GM12874 (cell line): Measurements from ENCODE around the gene PHB1.

Experiments
- CTCF ChIP-seq: IDR thresholded peaks from 2 replicates; pipeline ENCODE4 v1.5.1; 2011; ENCODE audit warnings: low read depth, mild to moderate bottlenecking, control low read depth, low read length, moderate library complexity; ENCODE audit not compliant: insufficient read depth

PHB1 gene

DNA sequence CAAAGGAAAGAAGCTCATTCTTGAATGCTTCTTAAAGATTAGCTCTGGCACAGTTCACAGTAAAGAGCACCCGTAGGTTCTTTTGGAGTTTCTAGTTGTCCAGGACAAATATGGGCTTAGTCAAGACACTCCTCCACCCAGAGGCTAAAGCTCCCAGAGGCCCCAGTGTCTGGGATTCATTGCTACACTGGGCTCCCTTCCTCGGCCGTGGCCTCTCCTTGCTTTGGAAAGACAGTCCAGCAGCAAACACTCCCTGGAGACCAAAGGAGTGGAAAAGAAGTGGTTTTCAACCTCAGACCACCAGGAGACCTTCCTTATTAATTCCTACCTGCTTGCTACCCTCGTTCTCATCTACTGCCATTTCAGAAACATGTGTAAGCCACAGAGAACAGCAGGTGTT is 17.1 kb downstream of the PHB1 start:
- TF ChIP-seq CTCF, result no peak

DNA sequence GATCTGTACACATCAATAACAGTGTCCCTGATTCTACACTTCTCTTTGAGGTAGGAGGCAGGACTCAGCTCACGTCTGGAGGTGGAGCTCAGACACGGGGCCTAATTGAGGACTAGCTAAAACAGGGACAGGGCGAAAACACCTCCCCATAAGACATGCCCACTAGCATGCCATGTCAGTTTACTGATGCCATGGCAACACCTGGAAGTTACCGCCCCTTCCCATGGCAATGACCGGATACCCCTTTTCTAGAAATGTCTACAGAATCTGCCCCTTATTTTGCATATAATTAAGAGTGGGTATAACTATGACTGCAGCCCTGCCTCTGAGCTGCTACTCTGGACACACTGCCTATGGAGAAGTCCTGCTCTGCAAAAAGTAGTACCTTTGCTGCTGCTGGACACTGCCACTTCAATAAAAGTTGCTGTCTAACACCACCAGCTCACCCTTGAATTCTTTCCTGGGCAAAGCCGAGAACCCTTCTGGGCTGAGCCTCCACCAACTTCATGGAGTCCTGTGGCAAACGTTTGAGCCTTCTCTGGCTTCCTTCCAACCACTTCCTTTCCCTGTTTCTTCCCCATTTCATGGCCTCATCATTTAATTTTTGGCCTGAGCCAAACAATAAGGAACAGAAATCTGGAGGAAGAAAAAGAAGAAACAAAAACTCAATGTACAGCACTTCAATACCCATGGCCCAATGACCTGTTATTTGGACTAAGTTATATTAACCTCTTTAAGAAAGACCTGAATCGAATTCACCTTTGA is 21.0 kb downstream of the PHB1 start:
- no peak for TF ChIP-seq CTCF

- no peak for TF ChIP-seq CTCF
Measured at GRCh38 chr17:49390548-49391324, 23.9 kb downstream of the PHB1 start.

DNA sequence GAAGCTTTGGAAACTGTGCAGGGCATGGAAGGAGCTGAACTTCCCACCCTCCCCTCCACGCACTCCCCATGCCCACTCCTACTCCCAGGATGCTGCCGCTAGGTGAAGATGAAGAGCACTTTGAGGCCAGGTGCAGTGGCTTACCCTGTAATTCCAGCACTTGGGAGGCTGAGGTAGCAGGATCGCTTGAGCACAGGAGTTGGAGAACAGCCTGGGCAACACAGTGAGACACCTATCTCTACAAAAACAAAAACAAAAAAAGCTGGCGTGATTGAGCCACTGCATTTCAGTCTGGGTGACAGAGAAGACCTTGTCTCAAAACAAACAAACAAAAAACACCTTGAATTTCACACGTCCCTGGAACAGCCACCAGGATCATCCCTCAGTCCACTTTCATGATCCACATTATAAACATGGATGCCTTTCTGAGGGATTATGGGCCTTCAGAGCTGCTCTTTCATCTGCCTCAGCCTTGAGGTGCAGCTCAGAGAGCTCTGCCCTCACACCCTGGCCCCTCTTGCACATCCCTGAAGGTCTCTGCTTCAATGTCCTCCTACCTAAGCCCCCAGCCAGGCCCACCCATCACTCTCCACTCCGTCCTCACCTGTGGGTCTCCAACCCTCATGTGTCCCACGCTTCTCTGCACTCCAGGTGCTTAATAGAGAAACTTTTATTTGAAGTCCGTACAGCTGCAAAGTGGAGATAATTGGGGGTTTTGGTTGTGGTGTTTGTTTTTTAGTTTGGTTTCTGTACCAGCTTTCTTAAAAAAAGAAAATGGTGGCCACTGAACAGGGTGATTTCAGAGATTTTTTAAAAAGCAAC is 25.8 kb downstream of the PHB1 start:
- TF ChIP-seq CTCF, result no peak

DNA sequence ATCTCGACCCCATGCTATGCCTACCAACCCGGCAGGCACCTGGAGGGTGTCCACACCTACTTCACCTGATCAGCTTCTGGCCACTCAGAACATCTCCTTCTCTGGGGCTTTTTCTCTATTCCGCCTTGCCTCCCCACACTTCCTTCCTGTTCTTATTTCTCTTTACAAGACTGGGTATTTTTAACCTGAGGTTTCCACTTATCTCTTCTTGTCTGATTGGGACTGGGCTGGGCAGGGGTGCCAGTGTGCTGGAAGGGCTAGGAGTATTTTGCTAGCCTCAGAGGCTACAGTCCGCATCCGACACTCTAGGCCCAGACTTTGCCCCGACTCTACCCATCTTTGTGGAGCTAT is 26.4 kb downstream of the PHB1 start:
- TF ChIP-seq CTCF, result no peak

DNA sequence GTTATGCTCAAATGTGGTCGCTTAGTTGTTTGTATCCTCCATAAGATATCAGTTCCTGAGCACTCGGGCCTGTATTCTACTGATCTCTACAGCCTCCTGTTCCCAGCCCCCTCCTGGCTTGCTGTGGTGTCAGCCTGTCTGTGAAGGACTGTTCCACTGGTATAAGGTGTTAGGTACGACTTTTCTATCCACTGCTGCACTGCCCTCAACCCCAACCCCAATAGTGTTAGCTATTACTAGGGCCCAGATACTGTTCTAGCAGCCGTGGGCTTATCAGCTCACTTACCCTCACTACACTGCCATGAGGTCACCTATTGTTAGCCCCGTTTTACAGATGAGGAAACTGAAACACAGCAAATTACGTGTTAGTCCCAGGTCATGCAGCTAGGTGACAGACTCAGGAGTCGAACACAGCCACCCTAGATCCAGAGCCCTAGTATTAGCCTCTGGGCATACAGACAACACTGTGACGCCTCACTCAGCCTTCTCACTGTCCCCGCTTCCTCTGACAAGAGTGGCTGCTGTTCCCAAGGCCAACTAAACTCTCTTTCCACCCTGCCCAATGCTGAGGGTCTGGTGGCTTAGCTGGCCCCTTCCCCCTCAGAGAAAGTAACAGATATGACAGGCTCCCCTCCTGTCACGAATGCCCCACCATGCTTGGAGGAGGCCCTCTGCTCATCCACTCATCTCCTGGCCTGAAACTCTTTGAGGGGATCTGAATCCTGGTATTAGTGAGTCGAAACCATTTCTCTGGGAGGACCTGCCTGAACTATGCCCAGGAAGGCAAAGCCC is 27.0 kb downstream of the PHB1 start:
- TF ChIP-seq CTCF, result no peak
